ENCODE results near the gene ERFL. TPM values are rescaled to one million over a fixed set of nuclear protein-coding genes. Genes with fewer than 3 reads are reported as not detected.

Gene ERFL
- total and polyA plus RNA-seq, 2 of the 4 experiments (the other 2 are of a cell fraction): not detected

DNA sequence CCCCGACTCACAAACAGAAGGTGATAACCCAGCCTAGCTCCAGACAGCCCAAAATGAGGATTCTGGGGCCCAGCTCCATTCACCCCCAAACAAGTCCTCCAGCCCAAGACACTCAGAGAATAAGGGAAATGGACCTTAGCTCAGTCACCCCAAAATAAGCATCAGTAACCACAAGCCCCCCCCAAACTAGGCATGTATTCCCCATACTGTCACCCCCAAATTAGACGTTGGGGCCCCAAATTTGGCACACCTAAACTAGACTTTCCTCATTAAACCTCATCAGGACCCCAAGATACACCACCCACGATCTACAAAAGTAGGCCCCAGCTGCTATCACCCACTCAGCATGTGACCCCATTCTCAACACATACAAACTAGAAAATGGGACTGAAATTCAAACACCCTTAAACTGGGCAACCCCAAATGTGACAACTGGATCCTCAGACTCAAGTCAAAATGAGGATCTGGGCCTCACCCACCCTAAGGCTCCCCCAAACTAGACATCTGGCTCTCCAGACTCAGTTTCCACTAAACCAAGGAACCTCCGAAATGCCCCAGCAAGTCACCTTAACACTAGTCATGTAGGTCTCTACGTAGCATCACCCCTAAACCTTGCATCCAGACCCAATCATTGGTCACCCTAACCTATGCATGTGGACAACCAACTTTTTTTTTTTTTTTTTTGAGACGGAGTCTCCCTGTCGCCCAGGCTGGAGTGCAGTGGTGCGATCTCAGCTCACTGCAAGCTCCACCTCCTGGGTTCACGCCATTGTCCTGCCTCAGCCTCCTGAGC lies 13.4 kb upstream of the ERFL start:
- H2AK5ac ChIP-seq (ENCODE audit: low read depth, low read length): no peak overlapping the region; the same call in 1 of the 2 replicates
- no peaks in the 10 kb centered on the region; the same call in 1 of the 2 replicates for H3K4me1 ChIP-seq (ENCODE audit: control insufficient read depth, insufficient read depth, low read length)
- no peak overlapping the region for H3K56ac ChIP-seq (ENCODE audit: extremely low read depth, insufficient read depth, low read length)
- no peak overlapping the region for H3K4me2 ChIP-seq (ENCODE audit: low read depth, low read length)
- no peak overlapping the region for H3K4me3 ChIP-seq (ENCODE audit: insufficient read depth, low read depth, low read length)
- no peak overlapping the region for H2BK15ac ChIP-seq (ENCODE audit: low read depth, low read length)
- WGBS, 2 experiments (ENCODE audit: extremely low coverage in 2 of 2, insufficient read length in 1 of 2): 86% methylated on average over 4 of the region's 9 CpGs; no CpG with 5 or more reads in 1 of the 2 experiments
- H3K79me1 ChIP-seq (ENCODE audit: low read depth in 1 of 2, low read length in 2 of 2): no peaks in the 10 kb centered on the region
- CTCF ChIA-PET: interaction anchor here (1.4 kb wide), 1 partner anchor 10 kb away, joined by 5 read pairs; no protein-coding TSS in a partner anchor
- dilution Hi-C loops (cut with HindIII; ENCODE audit: low sequenced_read_pairs, unreplicated experiment): no loop called here
- no peak overlapping the region for H4K8ac ChIP-seq (ENCODE audit: low read depth in 2 of 2, low read length in 2 of 2)
- no peak overlapping the region for H3K18ac ChIP-seq (ENCODE audit: low read depth, low read length)
- H3K23ac ChIP-seq (ENCODE audit: low read depth, low read length): no peak overlapping the region
- POLR2A ChIA-PET (ENCODE audit: unreplicated experiment): no interaction called here
- BruUV-seq (replicated peaks): no TSS peak
- no peaks in the 10 kb centered on the region for H3K9me1 ChIP-seq (ENCODE audit: insufficient read depth, low read length)
- peaks cover 9% of the 10 kb centered on the region for H3K27me3 ChIP-seq (ENCODE audit: control insufficient read depth, insufficient read depth, low read length)
- no peak overlapping the region for H2AFZ ChIP-seq (replicated peaks; ENCODE audit: low read length, poor library complexity)
- no peak overlapping the region for H2BK20ac ChIP-seq (ENCODE audit: low read depth, low read length)
- in situ Hi-C loops (cut with MboI; ENCODE audit: low sequenced_read_pairs): no loop called here
- intact Hi-C loops (cut with micrococcal nuclease): no loop called here
- no peaks in the 10 kb centered on the region for H4K20me1 ChIP-seq (ENCODE audit: insufficient read depth, low read length)
- DNase-seq: no peak
- H3K9ac ChIP-seq (ENCODE audit: low read depth, low read length): no peak overlapping the region
- no peaks in the 10 kb centered on the region for H3K9me3 ChIP-seq (ENCODE audit: control insufficient read depth, insufficient read depth, low read length)
- H3K4ac ChIP-seq (ENCODE audit: low read depth, low read length): no peak overlapping the region
- H3K27ac ChIP-seq (ENCODE audit: insufficient read depth, low read length): no peak overlapping the region
- no peak overlapping the region for H2BK5ac ChIP-seq (ENCODE audit: low read depth, low read length, poor library complexity, severe bottlenecking)
- no peak overlapping the region for H4K5ac ChIP-seq (ENCODE audit: low read depth, low read length)
- H4K91ac ChIP-seq (ENCODE audit: insufficient read depth, low read depth, low read length): no peak overlapping the region
- no peak overlapping the region for H3K14ac ChIP-seq (replicated peaks; ENCODE audit: low read depth, low read length)
- peak overlapping the region; percentile 42 for H2AK9ac ChIP-seq (replicated peaks; ENCODE audit: low read depth, low read length, poor library complexity)
- ATAC-seq (ENCODE audit: low read depth): no peak
- H3K36me3 ChIP-seq (ENCODE audit: control insufficient read depth, insufficient read depth, low read length): no peaks in the 10 kb centered on the region
- H2BK120ac ChIP-seq (ENCODE audit: low read depth, low read length): no peak overlapping the region
- TF ChIP-seq CHD1 (IDR thresholded peaks at IDR 0.05; ENCODE audit: low read depth, low read length) (no peak), MAFK (IDR thresholded peaks at IDR 0.05; ENCODE audit: low read depth, low read length) (no peak), FOS (IDR thresholded peaks at IDR 0.05; ENCODE audit: low read depth, low read length) (no peak), MXI1 (IDR thresholded peaks at IDR 0.05; ENCODE audit: borderline replicate concordance, low read depth, low read length) (no peak), POLR2A (IDR thresholded peaks at IDR 0.05; ENCODE audit: low read depth, low read length) (no peak), BHLHE40 (IDR thresholded peaks at IDR 0.05; ENCODE audit: low read depth, low read length) (no peak), RCOR1 (IDR thresholded peaks at IDR 0.05; ENCODE audit: insufficient replicate concordance, low read length) (no peak), NFE2L2 (IDR thresholded peaks at IDR 0.05; ENCODE audit: low read depth, low read length) (no peak), RFX5 (IDR thresholded peaks at IDR 0.05; ENCODE audit: low read depth, low read length) (no peak), CEBPB (IDR thresholded peaks at IDR 0.05; ENCODE audit: low read depth, low read length) (no peak), MAZ (IDR thresholded peaks at IDR 0.05; ENCODE audit: borderline replicate concordance, low read depth, low read length) (no peak), RAD21 (IDR thresholded peaks at IDR 0.05; ENCODE audit: low read length) (no peak)
- TF ChIP-seq, protein P1, sequence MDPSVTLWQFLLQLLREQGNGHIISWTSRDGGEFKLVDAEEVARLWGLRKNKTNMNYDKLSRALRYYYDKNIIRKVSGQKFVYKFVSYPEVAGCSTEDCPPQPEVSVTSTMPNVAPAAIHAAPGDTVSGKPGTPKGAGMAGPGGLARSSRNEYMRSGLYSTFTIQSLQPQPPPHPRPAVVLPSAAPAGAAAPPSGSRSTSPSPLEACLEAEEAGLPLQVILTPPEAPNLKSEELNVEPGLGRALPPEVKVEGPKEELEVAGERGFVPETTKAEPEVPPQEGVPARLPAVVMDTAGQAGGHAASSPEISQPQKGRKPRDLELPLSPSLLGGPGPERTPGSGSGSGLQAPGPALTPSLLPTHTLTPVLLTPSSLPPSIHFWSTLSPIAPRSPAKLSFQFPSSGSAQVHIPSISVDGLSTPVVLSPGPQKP (IDR thresholded peaks at IDR 0.05; ENCODE audit: borderline replicate concordance, low read depth, low read length): no peak
- TF ChIP-seq, protein P2, sequence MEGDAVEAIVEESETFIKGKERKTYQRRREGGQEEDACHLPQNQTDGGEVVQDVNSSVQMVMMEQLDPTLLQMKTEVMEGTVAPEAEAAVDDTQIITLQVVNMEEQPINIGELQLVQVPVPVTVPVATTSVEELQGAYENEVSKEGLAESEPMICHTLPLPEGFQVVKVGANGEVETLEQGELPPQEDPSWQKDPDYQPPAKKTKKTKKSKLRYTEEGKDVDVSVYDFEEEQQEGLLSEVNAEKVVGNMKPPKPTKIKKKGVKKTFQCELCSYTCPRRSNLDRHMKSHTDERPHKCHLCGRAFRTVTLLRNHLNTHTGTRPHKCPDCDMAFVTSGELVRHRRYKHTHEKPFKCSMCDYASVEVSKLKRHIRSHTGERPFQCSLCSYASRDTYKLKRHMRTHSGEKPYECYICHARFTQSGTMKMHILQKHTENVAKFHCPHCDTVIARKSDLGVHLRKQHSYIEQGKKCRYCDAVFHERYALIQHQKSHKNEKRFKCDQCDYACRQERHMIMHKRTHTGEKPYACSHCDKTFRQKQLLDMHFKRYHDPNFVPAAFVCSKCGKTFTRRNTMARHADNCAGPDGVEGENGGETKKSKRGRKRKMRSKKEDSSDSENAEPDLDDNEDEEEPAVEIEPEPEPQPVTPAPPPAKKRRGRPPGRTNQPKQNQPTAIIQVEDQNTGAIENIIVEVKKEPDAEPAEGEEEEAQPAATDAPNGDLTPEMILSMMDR (conservative IDR thresholded peaks at IDR 0.05; ENCODE audit: low read depth, low read length): no peak
- TF ChIP-seq, protein P3, sequence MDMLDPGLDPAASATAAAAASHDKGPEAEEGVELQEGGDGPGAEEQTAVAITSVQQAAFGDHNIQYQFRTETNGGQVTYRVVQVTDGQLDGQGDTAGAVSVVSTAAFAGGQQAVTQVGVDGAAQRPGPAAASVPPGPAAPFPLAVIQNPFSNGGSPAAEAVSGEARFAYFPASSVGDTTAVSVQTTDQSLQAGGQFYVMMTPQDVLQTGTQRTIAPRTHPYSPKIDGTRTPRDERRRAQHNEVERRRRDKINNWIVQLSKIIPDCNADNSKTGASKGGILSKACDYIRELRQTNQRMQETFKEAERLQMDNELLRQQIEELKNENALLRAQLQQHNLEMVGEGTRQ (IDR thresholded peaks at IDR 0.05; ENCODE audit: low read depth, low read length): no peak

Data from IMR-90 (cell line).